IMR-90 (cell line): ENCODE results near the gene NCKAP5.

Experiments
- CHD1 ChIP-seq: IDR thresholded peaks from 2 replicates; pipeline ENCODE4 v1.6.1; 2012; ENCODE audit warnings: low read depth, low read length, improper control_type of control experiment
- CTCF ChIP-seq: conservative IDR thresholded peaks from 2 replicates; pipeline ENCODE4 v1.5.1; 2012; ENCODE audit warnings: mild to moderate bottlenecking, low read depth, low read length, improper control_type of control experiment
- POLR2A ChIP-seq: IDR thresholded peaks from 2 replicates; pipeline ENCODE4 v1.6.1; 2012; ENCODE audit warnings: mild to moderate bottlenecking, low read depth, low read length
- RAD21 ChIP-seq: IDR thresholded peaks from 2 replicates; pipeline ENCODE4 v1.6.1; 2012; ENCODE audit warnings: low read length, improper control_type of control experiment
- SMC3 ChIP-seq: fragments of 150-350 bp; IDR thresholded peaks from 2 replicates; pipeline ENCODE4 v1.6.1; 2016; ENCODE audit warnings: low read depth, mild to moderate bottlenecking, antibody characterized with exemption, low read length, moderate library complexity
- USF2 ChIP-seq: fragments of 150-350 bp; IDR thresholded peaks from 2 replicates; pipeline ENCODE4 v1.6.1; 2017; ENCODE audit warnings: mild to moderate bottlenecking, antibody characterized with exemption, low read length, low read depth

- no peak for TF ChIP-seq POLR2A
- no peak for TF ChIP-seq CTCF
- TF ChIP-seq SMC3: no peak
- TF ChIP-seq CHD1: no peak
- no peak for TF ChIP-seq USF2
- no peak for TF ChIP-seq RAD21
These were observed 67.3 kb downstream of the NCKAP5 start for GRCh38 chr2:133500917-133501316.
